Myocyte (in vitro differentiated cells): Measurements from ENCODE around the gene CYB561D2. TPM values are rescaled to one million over a fixed set of nuclear protein-coding genes. Genes with fewer than 3 reads are reported as not detected.

Experiments used
- DNase-seq: peaks from one replicate; pipeline ENCODE4 v3.0.0-alpha.2; 2012; ENCODE audit warnings: low read depth
- total RNA-seq: library from RNA; depleted of rRNA; stranded (reverse); fragments of >200 nt; gene quantifications from 2 replicates; pipeline ENCODE4 v1.2.3, GENCODE V29; 2014

CYB561D2 gene
- total RNA-seq, 1 donor from 2014 or later: 16.7 TPM

DNA sequence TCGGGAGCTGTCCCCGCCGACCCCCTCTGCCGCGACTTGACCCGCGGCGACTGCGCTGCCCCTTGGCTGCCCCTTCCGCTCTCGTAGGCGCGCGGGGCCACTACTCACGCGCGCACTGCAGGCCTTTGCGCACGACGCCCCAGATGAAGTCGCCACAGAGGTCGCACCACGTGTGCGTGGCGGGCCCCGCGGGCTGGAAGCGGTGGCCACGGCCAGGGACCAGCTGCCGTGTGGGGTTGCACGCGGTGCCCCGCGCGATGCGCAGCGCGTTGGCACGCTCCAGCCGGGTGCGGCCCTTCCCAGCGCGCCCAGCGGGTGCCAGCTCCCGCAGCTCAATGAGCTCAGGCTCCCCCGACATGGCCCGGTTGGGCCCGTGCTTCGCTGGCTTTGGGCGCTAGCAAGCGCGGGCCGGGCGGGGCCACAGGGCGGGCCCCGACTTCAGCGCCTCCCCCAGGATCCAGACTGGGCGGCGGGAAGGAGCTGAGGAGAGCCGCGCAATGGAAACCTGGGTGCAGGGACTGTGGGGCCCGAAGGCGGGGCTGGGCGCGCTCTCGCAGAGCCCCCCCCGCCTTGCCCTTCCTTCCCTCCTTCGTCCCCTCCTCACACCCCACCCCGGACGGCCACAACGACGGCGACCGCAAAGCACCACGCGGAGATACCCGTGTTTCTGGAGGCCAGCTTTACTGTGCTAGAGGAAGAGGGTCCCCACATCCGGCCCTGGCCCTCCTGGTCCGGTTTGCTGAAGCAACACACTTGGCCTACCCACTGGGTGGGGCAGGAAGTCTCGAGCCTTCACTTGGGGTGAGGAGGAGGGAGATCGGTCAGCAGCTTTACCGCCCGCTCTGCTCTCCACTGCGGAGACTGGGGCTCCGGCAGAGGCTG lies 10.0 kb upstream of the CYB561D2 start, which contains the start of gene RASSF1:
Gene RASSF1, minus strand, starts transcription at position 389 of the 882 bp plus-strand sequence. Its CDS starts 31 bp downstream, at position 358.
- DNase-seq: no peak

DNA sequence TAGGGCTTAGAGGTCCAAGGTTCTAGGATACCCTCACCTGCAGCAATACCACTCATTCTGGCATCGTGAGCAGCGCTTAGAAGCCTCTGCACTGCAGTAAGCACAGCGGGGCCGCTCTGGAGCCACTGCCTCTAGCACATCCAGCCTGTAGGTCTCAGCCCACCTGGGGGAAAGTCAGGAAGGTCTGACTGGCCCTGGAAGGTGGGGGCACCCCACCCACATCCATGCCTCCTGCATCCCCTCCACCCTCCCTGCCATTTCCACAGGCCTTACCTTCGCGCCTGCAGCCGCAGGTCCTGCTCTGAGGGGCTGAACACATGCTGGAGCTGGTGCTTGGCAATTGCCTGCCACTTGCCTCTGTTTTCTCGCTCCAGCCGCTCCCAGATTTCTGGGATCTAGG lies 9.1 kb upstream of the CYB561D2 start:
- no peak for DNase-seq

DNA sequence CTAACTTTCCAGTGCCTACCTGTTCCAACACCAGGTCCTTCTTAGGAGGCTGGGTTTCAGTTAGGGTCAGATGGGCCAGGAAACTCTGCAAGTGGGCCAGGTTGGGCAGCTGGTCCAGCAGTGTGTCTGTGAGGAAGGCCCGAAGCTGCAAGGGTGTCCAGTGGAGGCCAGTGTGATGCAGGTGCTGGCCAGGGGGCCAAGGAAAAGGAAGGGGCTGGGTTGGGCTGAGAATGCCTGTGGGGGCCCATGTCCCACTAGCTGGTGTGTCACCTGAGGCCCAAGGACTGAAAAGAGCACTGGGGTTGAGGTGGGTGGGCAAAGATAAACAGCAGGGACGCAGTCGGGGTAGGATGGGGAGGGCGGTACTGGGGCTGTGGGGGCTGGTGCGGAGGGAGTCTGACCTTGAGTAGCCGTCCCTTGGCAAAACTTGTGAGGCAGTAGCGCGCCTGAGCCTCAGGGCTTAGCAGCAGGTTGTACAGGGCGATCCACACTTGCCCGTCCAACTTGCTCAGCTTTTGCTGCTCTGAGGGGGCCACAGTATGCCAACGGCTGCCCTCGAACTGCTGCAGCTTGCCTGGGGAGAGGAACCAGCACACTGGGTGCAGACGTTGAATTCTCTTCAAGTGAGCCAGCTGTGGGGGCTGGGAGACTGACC lies 8.5 kb upstream of the CYB561D2 start:
- no peak for DNase-seq

DNA sequence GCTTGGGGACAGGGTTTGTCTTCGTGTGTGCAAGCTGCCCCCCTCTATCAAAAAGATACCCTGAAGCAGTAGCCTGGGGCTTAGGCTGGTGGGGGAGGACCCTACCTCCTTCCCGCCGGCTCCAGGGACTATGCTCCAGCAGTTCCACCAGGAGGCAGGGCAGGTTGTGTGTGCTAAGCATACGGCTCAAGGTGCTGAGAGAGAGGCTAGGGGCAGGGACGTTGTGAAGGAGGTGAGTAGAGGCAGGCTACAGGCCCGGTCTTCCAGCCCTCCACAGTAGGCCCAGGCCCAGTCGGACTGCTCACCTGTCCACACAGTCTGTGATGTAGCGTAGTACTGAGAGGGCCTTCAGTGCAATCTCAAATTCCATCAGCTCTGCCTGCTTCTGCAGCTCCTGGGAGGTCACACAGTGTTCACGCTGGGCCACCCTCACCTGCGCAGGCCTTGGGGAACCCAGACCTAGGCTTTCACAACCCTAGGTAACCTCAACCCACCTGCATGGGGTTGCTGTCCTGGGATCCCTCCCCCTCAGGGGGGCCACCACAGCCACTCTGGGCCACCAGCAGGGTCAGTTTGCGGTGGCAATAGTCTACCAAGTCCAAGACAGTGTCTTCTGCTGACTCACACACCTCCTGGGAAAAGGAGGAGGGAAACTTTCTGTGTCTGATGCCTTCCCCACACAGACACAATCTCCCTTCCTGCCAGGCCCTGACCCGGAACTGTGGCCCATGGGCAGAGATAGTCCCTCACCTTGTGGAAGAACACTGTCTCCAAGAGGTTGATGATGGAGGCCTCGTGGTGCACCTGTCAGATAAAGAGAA lies 7.6 kb upstream of the CYB561D2 start:
- DNase-seq: no peak

DNA sequence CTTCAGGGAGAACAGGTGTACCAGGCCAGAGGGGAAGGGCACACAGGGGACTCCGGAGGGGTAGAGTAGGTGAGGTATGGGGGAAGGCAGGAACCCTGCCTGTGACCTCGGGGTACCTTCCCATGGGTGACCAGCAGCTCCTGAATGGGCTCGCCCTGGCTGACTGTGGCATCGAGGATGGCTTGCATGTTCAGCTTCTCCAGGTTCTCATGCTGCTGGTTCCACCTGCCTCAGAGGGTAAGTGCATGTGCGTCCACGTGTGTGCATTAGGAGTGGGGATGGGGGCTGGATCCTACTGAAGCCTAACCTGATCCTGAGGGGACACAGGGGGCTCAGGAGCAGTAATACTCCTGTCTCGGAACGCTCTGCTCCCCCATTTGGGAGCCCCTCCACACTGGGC lies 5.7 kb upstream of the CYB561D2 start:
- no peak for DNase-seq

DNA sequence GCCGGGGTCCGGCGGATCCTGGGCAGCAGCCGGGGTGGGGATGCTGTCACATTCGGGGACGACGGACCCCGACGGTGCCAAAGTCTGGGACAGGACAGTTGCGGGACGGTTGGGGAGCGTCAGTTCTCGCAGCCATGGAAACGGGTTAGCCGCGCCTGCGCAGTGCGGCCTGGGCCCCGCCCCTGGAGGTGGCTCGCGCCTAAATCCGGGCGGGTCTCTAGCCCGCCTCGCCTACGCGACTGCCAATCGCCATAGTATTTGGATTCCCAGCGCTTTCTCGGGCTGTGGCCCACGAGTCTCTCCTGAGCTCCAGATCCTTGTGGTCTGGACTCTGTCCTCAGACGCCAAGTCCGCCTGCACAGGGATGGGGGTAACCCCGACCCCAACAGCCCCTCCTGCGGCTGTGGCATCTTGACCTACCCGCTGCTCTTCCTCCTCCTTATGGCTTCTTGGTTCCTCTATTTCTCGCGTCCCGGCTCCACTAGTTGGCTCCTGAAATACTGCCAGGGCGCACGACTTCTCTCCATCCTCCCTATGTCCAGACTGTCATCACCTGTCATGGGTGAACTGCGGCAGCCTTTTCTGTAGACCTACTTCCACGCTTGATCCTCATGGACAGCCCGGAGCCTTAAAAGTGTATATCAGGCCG lies 5.0 kb upstream of the CYB561D2 start, which contains the start of gene ZMYND10:
Gene ZMYND10, minus strand, starts transcription at position 147 of the 649 bp plus-strand sequence. CDS start 153 bp downstream, outside the sequence.
- DNase-seq: no peak

DNA sequence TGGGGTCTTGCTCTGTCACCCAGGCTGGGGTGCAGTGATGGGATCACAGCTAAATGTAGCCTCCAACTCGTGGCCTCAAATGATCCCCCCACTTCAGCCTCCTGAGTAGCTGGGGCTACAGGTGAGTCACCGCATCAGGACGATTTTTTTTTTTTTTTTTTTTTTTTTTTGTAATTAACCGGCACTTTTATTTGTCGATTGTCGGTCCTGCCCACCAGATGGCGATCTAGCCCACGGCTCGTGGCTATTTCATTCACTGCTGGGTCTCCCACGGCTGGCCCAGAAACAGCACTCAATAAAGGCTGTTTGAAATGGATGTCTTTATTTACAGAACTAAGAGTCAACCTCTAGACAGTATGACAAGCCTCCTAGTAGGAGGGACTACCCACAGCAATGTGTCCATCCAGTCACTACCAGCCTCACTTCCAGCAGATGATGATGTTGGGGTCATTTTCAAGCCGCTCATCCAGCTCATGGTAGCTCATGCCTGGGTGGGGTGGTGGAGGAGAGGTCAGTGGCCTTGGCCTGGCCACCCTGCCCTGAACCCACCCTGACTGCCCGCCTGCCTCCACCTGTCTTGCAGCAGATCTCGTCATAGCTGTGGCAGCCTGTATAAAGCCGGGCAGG lies 3.4 kb upstream of the CYB561D2 start:
- DNase-seq: peak; percentile 68

DNA sequence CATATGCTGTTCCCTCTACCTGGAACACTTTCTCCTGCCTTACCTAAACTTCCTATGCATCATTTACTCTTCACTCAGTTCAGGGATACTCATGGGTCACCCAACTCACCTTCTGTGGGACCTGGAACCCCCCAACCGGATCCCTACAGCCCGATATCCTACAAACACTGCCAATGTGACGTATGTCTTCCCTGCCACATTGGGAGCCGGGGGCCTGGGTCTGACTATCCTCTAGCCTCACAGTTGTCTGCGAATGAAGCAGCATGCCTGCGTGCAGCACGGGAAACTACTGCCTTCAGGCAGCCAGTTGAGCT lies 492 bp upstream of the CYB561D2 start:
- DNase-seq: no peak

DNA sequence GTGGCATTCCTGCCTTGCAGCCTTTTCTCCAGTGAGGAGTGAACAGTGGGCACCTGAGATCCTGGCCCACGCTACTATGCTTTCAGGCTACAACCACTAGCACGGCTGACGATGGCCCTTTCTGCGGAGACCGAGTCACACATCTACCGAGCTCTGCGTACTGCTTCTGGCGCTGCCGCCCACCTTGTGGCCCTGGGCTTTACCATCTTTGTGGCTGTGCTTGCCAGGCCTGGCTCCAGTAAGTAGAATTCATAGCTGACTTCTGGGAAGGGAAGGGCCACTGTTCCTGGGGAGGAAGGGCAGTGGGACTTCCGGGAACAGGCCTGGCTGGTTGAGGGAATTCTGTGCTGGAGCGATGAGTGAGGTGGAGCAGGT lies 648 bp downstream of the CYB561D2 start:
- no peak for DNase-seq

DNA sequence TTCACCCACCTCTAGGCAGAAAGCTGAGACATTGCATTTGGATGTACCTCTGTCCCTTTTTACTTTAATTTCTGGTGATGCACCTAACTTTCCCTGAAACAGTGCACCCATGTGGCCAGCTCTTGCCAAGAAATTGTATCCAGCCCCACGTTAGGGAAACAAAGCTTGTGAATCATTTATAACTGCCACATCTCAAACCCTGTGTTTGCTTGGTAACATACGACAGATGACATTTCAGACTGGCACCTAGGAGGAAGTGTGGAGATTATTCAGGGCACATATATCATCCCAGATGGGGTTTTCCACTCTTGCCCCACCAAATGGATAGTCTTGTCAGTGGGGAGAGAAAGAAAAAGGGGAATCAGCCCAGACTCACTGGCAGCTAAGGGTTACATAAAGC lies 2.1 kb downstream of the CYB561D2 start:
- no peak for DNase-seq

DNA sequence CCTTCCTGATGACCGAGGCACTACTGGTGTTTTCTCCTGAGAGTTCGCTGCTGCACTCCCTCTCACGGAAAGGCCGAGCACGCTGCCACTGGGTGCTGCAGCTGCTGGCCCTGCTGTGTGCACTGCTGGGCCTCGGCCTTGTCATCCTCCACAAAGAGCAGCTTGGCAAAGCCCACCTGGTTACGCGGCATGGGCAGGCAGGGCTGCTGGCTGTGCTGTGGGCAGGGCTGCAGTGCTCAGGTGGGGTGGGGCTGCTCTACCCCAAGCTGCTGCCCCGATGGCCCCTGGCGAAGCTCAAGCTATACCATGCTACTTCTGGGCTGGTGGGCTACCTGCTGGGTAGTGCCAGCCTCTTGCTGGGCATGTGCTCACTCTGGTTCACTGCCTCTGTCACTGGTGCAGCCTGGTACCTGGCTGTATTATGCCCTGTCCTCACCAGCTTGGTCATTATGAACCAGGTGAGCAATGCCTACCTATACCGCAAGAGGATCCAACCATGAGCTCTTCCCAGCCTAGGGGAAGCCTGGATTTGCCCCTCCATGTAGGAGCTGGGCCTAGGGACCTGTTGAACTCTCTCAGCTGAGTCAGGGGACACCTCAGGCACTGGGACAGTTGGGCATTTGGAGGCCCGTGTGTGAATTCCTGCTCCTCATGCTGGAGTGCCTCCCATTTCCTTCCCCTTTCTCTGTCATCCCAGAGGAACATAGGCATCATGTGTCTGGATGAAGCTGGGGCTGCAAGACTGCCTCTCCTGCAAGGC lies 2.8 kb downstream of the CYB561D2 start:
- DNase-seq: no peak

DNA sequence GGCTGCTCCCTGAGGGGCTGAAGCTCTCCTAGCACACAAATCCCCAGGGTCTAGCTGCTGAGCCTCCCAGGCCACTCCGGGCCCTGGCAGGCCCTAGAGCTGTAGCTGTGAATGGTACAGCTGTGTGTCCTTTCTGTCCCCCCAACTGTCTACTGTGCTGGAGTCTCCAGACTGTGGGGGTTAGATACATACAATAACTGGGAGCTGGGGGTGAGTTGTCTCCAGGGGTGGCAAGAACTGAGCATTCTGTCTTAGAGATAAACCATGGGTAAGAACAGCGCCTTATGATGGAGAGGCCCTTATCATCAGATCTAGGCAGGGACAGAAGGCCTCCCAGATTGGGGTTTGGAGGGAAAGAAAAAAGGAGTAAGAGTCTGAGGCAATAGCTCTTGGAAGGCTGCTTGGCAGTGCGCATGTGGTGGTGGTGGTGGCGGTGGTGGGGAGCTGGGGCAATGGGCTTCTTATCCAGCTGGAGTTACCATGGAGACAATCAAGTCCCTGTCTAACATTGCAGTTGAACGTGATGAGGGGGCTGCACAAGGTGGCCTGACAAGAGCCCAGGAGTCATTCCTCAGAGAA lies 3.6 kb downstream of the CYB561D2 start:
- no peak for DNase-seq

DNA sequence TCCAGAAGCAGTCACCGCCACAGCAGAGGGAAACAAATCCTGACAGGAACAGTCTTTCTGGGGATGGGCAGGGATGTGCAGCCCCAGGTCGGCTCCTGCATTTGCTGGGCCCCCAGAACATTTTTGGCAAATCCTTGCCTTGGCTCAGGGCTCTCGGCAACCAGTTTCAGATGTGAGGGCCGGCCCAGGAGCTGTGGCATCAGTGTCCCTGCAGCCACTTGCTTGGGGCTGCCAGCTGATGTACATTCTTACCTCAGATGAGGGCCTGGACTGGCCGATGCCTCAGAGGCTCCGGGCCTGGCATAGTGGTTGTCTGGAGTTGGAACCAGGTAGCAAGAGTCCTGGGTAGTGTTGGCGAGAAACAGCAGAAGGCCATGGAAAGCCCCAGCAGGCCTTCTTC lies 4.2 kb downstream of the CYB561D2 start:
- DNase-seq: no peak

DNA sequence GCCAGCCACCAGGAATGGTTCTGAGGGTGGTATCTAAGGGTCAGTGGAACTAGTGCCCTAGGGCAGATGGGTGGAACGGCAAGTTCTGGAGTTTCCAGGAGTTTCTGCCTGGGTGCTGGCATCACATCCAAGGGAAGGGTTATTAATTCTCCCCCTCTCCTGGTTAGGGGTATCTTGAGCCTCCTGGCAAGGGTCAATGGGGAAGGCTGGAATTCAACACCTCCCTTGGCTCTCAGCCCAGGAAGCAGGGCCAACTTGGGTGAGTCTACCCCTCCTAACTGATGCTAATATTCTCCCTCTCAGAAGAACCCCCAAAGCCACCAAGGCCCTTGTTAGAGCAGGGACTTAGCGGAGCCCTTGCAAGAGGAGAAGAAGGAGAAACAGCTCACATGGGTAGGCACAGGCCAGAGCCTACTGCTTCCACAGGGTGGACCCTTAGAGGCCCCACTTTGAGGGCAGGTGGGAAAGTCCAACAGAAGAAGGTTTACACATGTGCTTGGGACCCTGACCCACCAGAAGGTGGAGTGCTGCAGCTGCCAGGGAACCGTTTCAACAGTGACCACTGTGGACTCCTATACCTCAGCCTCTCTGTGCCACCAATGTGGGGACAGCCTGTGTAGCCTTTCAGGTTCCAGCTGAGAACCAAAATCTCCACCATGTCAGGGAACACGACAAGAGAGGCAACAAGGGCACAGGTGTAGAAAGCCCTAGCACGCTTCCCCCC lies 5.3 kb downstream of the CYB561D2 start:
- no peak for DNase-seq

DNA sequence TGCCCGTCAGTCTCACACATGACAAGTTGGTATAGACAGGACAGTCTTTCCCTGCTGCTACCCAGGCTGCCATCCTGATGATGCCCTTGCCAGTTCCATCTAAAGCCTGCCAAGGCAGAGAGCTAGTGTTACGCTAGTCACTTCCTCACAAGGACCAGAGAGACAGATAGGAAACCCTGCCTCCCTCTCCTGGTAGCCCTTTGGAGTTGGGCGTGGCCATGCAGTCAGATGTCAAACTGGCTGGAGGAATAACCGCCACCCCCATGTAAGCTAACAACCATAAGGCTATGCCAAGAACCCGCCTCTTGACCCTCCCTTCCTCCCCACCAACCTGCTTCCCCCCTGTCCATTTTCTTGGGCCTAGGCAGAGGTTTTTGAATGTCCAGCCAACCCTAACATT lies 5.9 kb downstream of the CYB561D2 start:
- DNase-seq: peak; percentile 40

DNA sequence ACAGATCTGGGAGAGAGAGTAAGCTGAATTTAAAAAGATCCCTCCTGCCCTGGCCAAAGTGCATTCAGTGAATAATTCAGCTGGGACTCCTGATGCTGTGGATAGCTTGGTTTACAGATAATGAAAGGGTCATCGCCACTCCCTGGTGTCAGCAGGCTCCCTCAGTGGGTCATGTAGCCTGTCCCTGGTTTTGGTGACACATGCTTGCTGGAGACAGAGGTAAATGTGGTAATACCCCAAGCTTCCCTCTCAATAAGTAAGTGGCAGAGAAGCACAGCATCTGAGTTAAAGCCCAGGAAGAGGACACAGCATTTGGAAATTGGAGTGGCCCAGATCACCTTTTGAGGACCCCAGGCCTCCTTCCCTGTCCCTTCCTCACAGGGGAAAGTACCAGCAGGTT lies 6.8 kb downstream of the CYB561D2 start:
- no peak for DNase-seq

DNA sequence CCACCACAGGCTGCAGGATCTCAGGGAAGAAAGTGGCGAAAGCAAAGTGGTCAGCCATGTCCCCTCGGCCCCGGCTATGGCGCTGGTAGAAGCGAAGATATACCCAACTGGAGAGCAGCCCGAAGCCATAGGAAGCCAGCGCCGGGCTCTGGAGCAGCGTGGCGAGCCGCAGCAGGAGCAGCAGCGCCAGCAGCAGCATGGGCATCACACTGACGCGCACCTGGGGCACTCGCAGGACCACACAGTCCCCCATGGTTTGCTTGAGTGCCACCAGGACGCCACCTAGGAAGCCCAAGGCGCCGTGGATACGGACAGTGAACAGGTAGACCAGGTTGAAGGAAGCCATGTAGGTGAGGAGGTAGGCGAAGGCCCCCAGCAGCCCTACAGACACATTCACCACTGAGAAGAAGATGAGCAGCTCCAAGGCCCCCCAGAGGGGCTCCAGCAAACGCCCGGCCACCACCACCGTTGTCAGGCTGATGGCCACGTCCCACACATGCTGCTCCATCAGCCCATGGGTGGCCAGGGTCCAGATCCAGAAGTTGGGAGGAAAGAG lies 7.8 kb downstream of the CYB561D2 start:
- DNase-seq: no peak

DNA sequence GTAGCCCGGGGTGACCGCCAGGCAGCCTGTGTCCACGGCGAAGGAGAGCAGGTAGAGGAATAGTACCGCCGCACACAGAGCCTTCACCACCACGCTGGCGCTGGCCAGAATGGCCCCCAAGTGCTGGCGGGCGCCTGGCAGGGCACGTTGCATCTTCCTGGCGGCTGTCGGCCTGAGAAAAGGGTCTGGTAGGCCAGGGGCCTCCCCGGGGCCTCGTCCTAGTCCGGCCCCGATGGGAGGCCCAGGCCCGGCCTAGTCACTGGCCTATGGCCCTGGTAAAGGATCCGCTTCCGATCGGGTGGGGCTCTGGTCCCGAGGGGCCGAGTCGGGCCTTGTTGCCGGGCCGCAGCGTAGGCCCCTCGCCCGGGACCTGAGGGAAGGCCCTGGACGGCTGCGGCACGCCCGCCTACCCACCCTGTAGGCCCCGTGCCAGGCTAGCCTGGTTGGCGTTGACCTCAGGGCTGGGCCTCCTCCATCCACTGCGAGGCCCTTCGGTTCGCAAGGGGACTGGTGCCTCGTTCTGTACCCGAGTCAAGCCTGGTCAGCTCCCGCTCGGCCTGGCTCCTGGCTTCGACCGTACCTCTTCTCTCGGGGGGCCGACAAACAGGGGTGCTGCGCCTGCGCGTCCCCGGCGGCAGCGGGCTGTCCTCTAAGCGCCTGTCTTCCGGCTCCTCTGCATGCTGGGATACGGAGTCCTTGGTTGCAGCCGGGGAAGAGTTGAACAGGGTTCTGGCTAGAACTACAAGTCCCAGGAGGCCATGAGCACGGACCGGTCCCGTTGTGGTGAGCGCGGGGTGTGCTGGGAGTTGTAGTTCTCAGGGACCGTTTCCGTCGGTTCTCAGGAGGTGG lies 8.5 kb downstream of the CYB561D2 start, which contains the start of gene TMEM115:
Gene TMEM115, minus strand, starts transcription at position 611 of the 849 bp plus-strand sequence. Its CDS starts 458 bp downstream, at position 153.
- peak; percentile 99 for DNase-seq
